HepG2 (cell line): ENCODE measurements around the gene VARS2. TPM values are rescaled to one million over a fixed set of nuclear protein-coding genes. Genes with fewer than 3 reads are reported as not detected.
A peak's percentile ranks its signal among the peaks of the same experiment; 100 is the strongest.

Experiments used
- ATAC-seq: fragments of 200-7000 bp; cut with Tn5 transposase; 3 replicates; pipeline ENCODE4 v1.9.1; 2020; ENCODE audit warnings: mild to moderate bottlenecking, moderate library complexity
- BruUV-seq: library from RNA; stranded (reverse); fragments of 400-500 nt; replicated peaks from 2 replicates; lab custom pipeline; 2021; lab: Mats Ljungman, UMichigan
- CTCF ChIA-PET: fragments of 300-600 bp; formaldehyde crosslinking; extraction: SDS; loops from one replicate; lab custom pipeline; 2021; ENCODE audit warnings: low total read pairs, inconsistent platforms, low intra/inter-chr PET ratio; lab: Yijun Ruan, JAX
- POLR2A ChIA-PET: fragments of 350-600 bp; sonication (Branson Sonifier 250); formaldehyde crosslinking; loops from one replicate; lab custom pipeline; 2020; ENCODE audit warnings: antibody characterized with exemption, inconsistent platforms; lab: Yijun Ruan, JAX
- DNase-seq: peaks from one replicate; pipeline ENCODE4 v3.0.0-alpha.2; 2015; ENCODE audit warnings: low spot score
- FAIRE-seq: peaks from 3 replicates; lab custom pipeline; 2011; peaks lifted over from hg19 to GRCh38; lab: Jason Lieb, UNC
- H2AFZ ChIP-seq: one replicate; pipeline ENCODE4 v1.6.1; 2011; ENCODE audit warnings: low read length, inconsistent platforms
- H3K27ac ChIP-seq: fragments of 300-600 bp; 3 replicates; pipeline ENCODE4 v1.8.0; 2011; ENCODE audit warnings: mixed run types, mild to moderate bottlenecking, mixed read lengths, low read length, inconsistent platforms; ENCODE audit not compliant: insufficient read depth; ENCODE audit errors: extremely low read length
- H3K27me3 ChIP-seq, 2 experiments: fragments of 200-600 bp in 1 of 2; 2 replicates in 1 of 2; 3 replicates in 1 of 2; pipeline versions ENCODE4 v1.6.0 to v1.8.0; 2011; ENCODE audit warnings: low read length in 2 of 2, mild to moderate bottlenecking in 2 of 2, moderate library complexity in 2 of 2, inconsistent platforms in 1 of 2; ENCODE audit not compliant: insufficient read depth in 2 of 2, control insufficient read depth in 1 of 2
- H3K36me3 ChIP-seq, 2 experiments: fragments of 200-600 bp in 1 of 2; replicated peaks in 1 of 2; 2 replicates in 1 of 2; 3 replicates in 1 of 2; pipeline versions ENCODE4 v1.5.1 to v1.8.0; 2011; ENCODE audit warnings: low read length in 2 of 2, inconsistent platforms in 1 of 2; ENCODE audit not compliant: insufficient read depth in 2 of 2, control insufficient read depth in 1 of 2
- H3K4me1 ChIP-seq: 2 replicates; pipeline ENCODE4 v1.5.1; 2012; ENCODE audit warnings: low read length, inconsistent platforms; ENCODE audit not compliant: insufficient read depth
- H3K4me2 ChIP-seq: 2 replicates; pipeline ENCODE4 v1.6.0; 2011; ENCODE audit warnings: low read depth, low read length, inconsistent platforms
- H3K4me3 ChIP-seq, 3 experiments: fragments of 200-600 bp in 1 of 3; sonication (generic), shearing (Covaris generic) in 1 of 3; replicated peaks in 1 of 3; 2 replicates each; pipeline ENCODE4 v1.5.1; 2011 to 2016; ENCODE audit warnings: low read length in 3 of 3, inconsistent platforms in 2 of 3, low read depth in 2 of 3, mild to moderate bottlenecking in 2 of 3, control low read depth in 1 of 3, mixed read lengths in 1 of 3; ENCODE audit not compliant: insufficient read depth in 1 of 3
- H3K79me2 ChIP-seq: one replicate; pipeline ENCODE4 v1.6.1; 2011; ENCODE audit warnings: low read length, inconsistent platforms; ENCODE audit not compliant: insufficient read depth
- H3K9ac ChIP-seq: 2 replicates; pipeline ENCODE4 v1.6.0; 2011; ENCODE audit warnings: mild to moderate bottlenecking, low read depth, low read length, inconsistent platforms; ENCODE audit not compliant: insufficient read depth
- H3K9me3 ChIP-seq: 2 replicates; pipeline ENCODE4 v1.5.1; 2012; ENCODE audit warnings: mild to moderate bottlenecking, low read length
- H4K20me1 ChIP-seq: 2 replicates; pipeline ENCODE4 v1.6.0; 2011; ENCODE audit warnings: inconsistent platforms, mild to moderate bottlenecking, low read length, moderate library complexity; ENCODE audit not compliant: insufficient read depth
- CHD4 ChIP-seq: fragments of 200-600 bp; sonication (generic); IDR thresholded peaks from 2 replicates; pipeline ENCODE4 v1.7.0; 2017; ENCODE audit warnings: mild to moderate bottlenecking, low read length, borderline replicate concordance
- DMTF1 ChIP-seq: sonication (generic); formaldehyde crosslinking; IDR thresholded peaks from 2 replicates; pipeline ENCODE4 v1.4.0; 2020; ENCODE audit warnings: mild to moderate bottlenecking, missing genetic modification reagents
- EED ChIP-seq: sonication (generic); formaldehyde crosslinking; IDR thresholded peaks from 2 replicates; pipeline ENCODE4 v1.5.0; 2020; ENCODE audit warnings: mild to moderate bottlenecking, missing genetic modification reagents
- GMEB2 ChIP-seq: IDR thresholded peaks from 2 replicates; pipeline ENCODE4 v1.6.1; 2016; ENCODE audit warnings: missing biosample characterization, missing genetic modification reagents, low read depth
- KDM4B ChIP-seq: sonication (generic); formaldehyde crosslinking; IDR thresholded peaks from 2 replicates; pipeline ENCODE4 v1.4.0; 2020; ENCODE audit warnings: missing genetic modification reagents
- MEIS2 ChIP-seq: sonication (generic); formaldehyde crosslinking; IDR thresholded peaks from 2 replicates; pipeline ENCODE4 v1.9.0; 2021; ENCODE audit warnings: mild to moderate bottlenecking, missing genetic modification reagents
- RFX5 ChIP-seq: IDR thresholded peaks from 2 replicates; pipeline ENCODE4 v1.6.1; 2011; ENCODE audit warnings: low read depth, low read length, improper control_type of control experiment
- RXRA ChIP-seq: sonication (generic); formaldehyde crosslinking; IDR thresholded peaks from 2 replicates; pipeline ENCODE4 v1.5.1; 2020; ENCODE audit warnings: missing genetic modification reagents
- TBX2 ChIP-seq: sonication (generic); formaldehyde crosslinking; IDR thresholded peaks from 2 replicates; pipeline ENCODE4 v1.5.0; 2020; ENCODE audit warnings: missing genetic modification reagents, mild to moderate bottlenecking, borderline replicate concordance
- TEF ChIP-seq: sonication (generic); formaldehyde crosslinking; IDR thresholded peaks from 2 replicates; pipeline ENCODE4 v1.5.0; 2020; ENCODE audit warnings: missing genetic modification reagents
- ZNF138 ChIP-seq: sonication (generic); formaldehyde crosslinking; IDR thresholded peaks from 2 replicates; pipeline ENCODE4 v1.5.0; 2020; ENCODE audit warnings: mild to moderate bottlenecking, low read depth, missing genetic modification reagents
- ZNF143 ChIP-seq: sonication (generic); formaldehyde crosslinking; IDR thresholded peaks from 2 replicates; pipeline ENCODE4 v1.4.0; 2020; ENCODE audit warnings: missing genetic modification reagents
- ZNF761 ChIP-seq: sonication (generic); formaldehyde crosslinking; conservative IDR thresholded peaks from 2 replicates; pipeline ENCODE4 v1.4.0; 2020; ENCODE audit warnings: mild to moderate bottlenecking, missing genetic modification reagents
- WGBS: methylation state at CpG from one replicate; pipeline ENCODE4 v1.1.6; 2017; ENCODE audit warnings: low lambda C conversion rate; 5-methylcytosine and 5-hydroxymethylcytosine counted together
- in situ Hi-C: cut with HindIII; loops from 2 replicates; pipeline ENCODE4 v1.10.0; 2017; ENCODE audit warnings: low pct_unique_long_range_greater_than_20kb; ENCODE audit not compliant: extremely low pct_ligation_motif_present
- intact Hi-C: fragments of 100-400 bp; cut with micrococcal nuclease; formaldehyde crosslinking; loops from one replicate; pipeline ENCODE4 v1.10.0; 2022; ENCODE audit not compliant: unreplicated experiment
- polyA plus RNA-seq, 8 experiments: library from polyadenylated mRNA; depleted of rRNA in 3 of 8; stranded (reverse) in 7 of 8; unstranded in 1 of 8; fragments of >200 nt; fragmentation: Illumina TruSeq in 4 of 8; extraction: Trizol in 4 of 8; gene quantifications; 2 replicates each; pipeline versions ENCODE4 v1.2.1 to v1.2.3, GENCODE V29; 2011 to 2016; ENCODE audit warnings: low read depth in 4 of 8, missing spikeins in 1 of 8, mixed read lengths in 1 of 8; ENCODE audit not compliant: insufficient read depth in 1 of 8
- total RNA-seq, 5 experiments: library from RNA; depleted of rRNA; stranded (reverse); fragments of >200 nt; fragmentation: Illumina TruSeq; extraction: Trizol; gene quantifications; 2 replicates each; pipeline ENCODE4 v1.2.3, GENCODE V29; 2016; ENCODE audit warnings: low read depth in 1 of 5

The VARS2 gene
- total and polyA plus RNA-seq, 2 of the 13 experiments (the other 11 are each of a cell fraction or from before 2014, with no cell fraction given), result 61.8 to 71.8 TPM

- H3K4me2 ChIP-seq, result no peak overlapping the region
- no peak overlapping the region for H3K27ac ChIP-seq
- peaks cover 25 to 59% of the 10 kb centered on the region in 2 experiments for H3K36me3 ChIP-seq
- WGBS, result 88% methylated on average over 7 of the region's 7 CpGs
- intact Hi-C loops, result no loop called here
- H2AFZ ChIP-seq, result no peak overlapping the region
- H3K9me3 ChIP-seq, result no peaks in the 10 kb centered on the region
- H4K20me1 ChIP-seq, result no peaks in the 10 kb centered on the region
- FAIRE-seq (no peak), ATAC-seq (no peak), DNase-seq (no peak)
- ChIA-PET CTCF (no interaction called here), POLR2A (interaction anchor here (1.1 to 1.6 kb wide), 2 partner anchors 9 to 35 kb away, joined by 3 to 5 read pairs; partner anchors contain the start of gene GTF2H4)
- H3K27me3 ChIP-seq, result no peaks in the 10 kb centered on the region
- in situ Hi-C loops, result loop anchor here (5.0 kb wide), 2 partner anchors 130 to 160 kb away; no protein-coding TSS in a partner anchor
- TF ChIP-seq ZNF761 (CRISPR knock-in tag) (no peak), EED (CRISPR knock-in tag) (0 out of 2 replicates have a peak, but pooled peaks have one; percentile 40)
- no peak overlapping the region for H3K4me3 ChIP-seq
- H3K79me2 ChIP-seq, result peaks cover 11% of the 10 kb centered on the region
- no peak overlapping the region for H3K9ac ChIP-seq
- no TSS peak for BruUV-seq
- H3K4me1 ChIP-seq, result peaks cover 27% of the 10 kb centered on the region
Observed at GRCh38 chr6:30917041-30917440, 3.0 kb downstream of the VARS2 start.

- H3K27me3 ChIP-seq, result no peaks in the 10 kb centered on the region
- BruUV-seq, result no TSS peak
- CTCF ChIA-PET, result no interaction called here
- intact Hi-C loops, result no loop called here
- no peak for DNase-seq
- H3K4me1 ChIP-seq, result peaks cover 27% of the 10 kb centered on the region
- H4K20me1 ChIP-seq, result no peaks in the 10 kb centered on the region
- H3K9ac ChIP-seq, result no peak overlapping the region
- ATAC-seq, result no peak
- POLR2A ChIA-PET, result interaction anchor here (1.1 to 1.6 kb wide), 2 partner anchors 10 to 35 kb away, joined by 3 to 5 read pairs; partner anchors contain the start of gene GTF2H4
- H2AFZ ChIP-seq, result no peak overlapping the region
- no peak overlapping the region for H3K4me3 ChIP-seq
- H3K4me2 ChIP-seq, result no peak overlapping the region
- 90% methylated on average over 6 of the region's 8 CpGs for WGBS
- in situ Hi-C loops, result loop anchor here (5.0 kb wide), 2 partner anchors 130 to 160 kb away; no protein-coding TSS in a partner anchor
- H3K36me3 ChIP-seq, result peaks cover 27 to 61% of the 10 kb centered on the region in 2 experiments
- H3K9me3 ChIP-seq, result no peaks in the 10 kb centered on the region
- no peak for FAIRE-seq
- H3K79me2 ChIP-seq, result peaks cover 11% of the 10 kb centered on the region
- H3K27ac ChIP-seq, result no peak overlapping the region
- TF ChIP-seq ZNF143 (CRISPR knock-in tag) (no peak), MEIS2 (CRISPR knock-in tag) (no peak), TBX2 (no peak), CHD4 (no peak), KDM4B (CRISPR knock-in tag) (no peak), RXRA (CRISPR knock-in tag) (no peak), TEF (CRISPR knock-in tag) (no peak), GMEB2 (CRISPR knock-in tag) (no peak), RFX5 (no peak), DMTF1 (CRISPR knock-in tag) (no peak), ZNF138 (CRISPR knock-in tag) (no peak)
Observed at GRCh38 chr6:30917487-30917886, 3.4 kb downstream of the VARS2 start.
